Sigmoid colon (tissue), 7 donors: ENCODE measurements around the gene TBC1D22A. TPM values are rescaled to one million over a fixed set of nuclear protein-coding genes. Genes with fewer than 3 reads are reported as not detected.

Source experiments
- DNase-seq: peaks from one replicate; pipeline ENCODE4 v3.0.0-alpha.2; 2019
- H3K27ac ChIP-seq, 4 donors: fragments of 200-600 bp; sonication (generic); one replicate each; pipeline ENCODE4 v1.5.1; 2016 to 2019; ENCODE audit warnings: mild to moderate bottlenecking in 1 of 4
- H3K27me3 ChIP-seq, 3 donors: fragments of 200-600 bp; sonication (generic); one replicate each; pipeline ENCODE4 v1.5.1; 2019; ENCODE audit warnings: mild to moderate bottlenecking in 1 of 3
- H3K36me3 ChIP-seq, 4 donors: fragments of 200-600 bp; sonication (generic); one replicate each; pipeline ENCODE4 v1.5.1; 2016 to 2019
- H3K4me1 ChIP-seq, 4 donors: fragments of 200-600 bp; sonication (generic); one replicate each; pipeline ENCODE4 v1.5.1; 2017 to 2019
- H3K4me3 ChIP-seq, 4 donors: fragments of 200-600 bp; sonication (generic); one replicate each; pipeline ENCODE4 v1.5.1; 2017 to 2019; ENCODE audit warnings: mild to moderate bottlenecking in 2 of 4, moderate library complexity in 1 of 4
- H3K9me3 ChIP-seq, 4 donors: fragments of 200-600 bp in 3 of 4; sonication (generic) in 3 of 4; one replicate each; pipeline versions ENCODE4 v1.5.1 to v1.6.1; 2013 to 2019
- EP300 ChIP-seq, 4 donors: sonication (generic); formaldehyde crosslinking; IDR thresholded peaks; one replicate each; pipeline ENCODE4 v1.6.1; 2017; ENCODE audit warnings: antibody characterized with exemption in 4 of 4
- POLR2A ChIP-seq, 2 donors: fragments of 450-650 bp; IDR thresholded peaks; one replicate each; pipeline ENCODE4 v1.6.1; 2016; ENCODE audit warnings: antibody characterized with exemption in 2 of 2, mild to moderate bottlenecking in 2 of 2, moderate library complexity in 2 of 2
- POLR2AphosphoS5 ChIP-seq, 4 donors: sonication (generic); formaldehyde crosslinking; IDR thresholded peaks; one replicate each; pipeline ENCODE4 v1.6.1; 2017; ENCODE audit warnings: antibody characterized with exemption in 4 of 4
- WGBS, 2 donors: extraction: QIAGEN DNeasy Blood & Tissue Kit; methylation state at CpG; one replicate each; pipeline ENCODE4 v1.1.7; 2013; 5-methylcytosine and 5-hydroxymethylcytosine counted together
- intact Hi-C: fragments of 100-400 bp; cut with DNase I; formaldehyde crosslinking; loops from one replicate; pipeline ENCODE4 v1.15.1; 2023
- polyA plus RNA-seq, 3 donors: library from polyadenylated mRNA; stranded (reverse); fragments of 200-250 nt; gene quantifications; one replicate each; pipeline ENCODE4 v1.2.3, GENCODE V29; 2013
- total RNA-seq, 4 donors: library from RNA; depleted of rRNA; stranded (reverse); fragments of >200 nt; gene quantifications; one replicate each; pipeline ENCODE4 v1.1.0, GENCODE V29; 2016
- TF ChIP-seq, protein P1 (sequence below), 4 experiments: fragments of 450-650 bp in 3 of 4; fragments of 200-600 bp in 1 of 4; IDR thresholded peaks; one replicate each; pipeline ENCODE4 v1.5.1; 2016 to 2019; ENCODE audit warnings: antibody characterized with exemption in 4 of 4, mild to moderate bottlenecking in 3 of 4, moderate library complexity in 2 of 4
- donor health status: healthy with polysubstance abuse.
- donor health status: Bipolar disorder and iron deficiency.
- donor health status: healthy.

The TBC1D22A gene
- total and polyA plus RNA-seq, 7 donors, result 13.6 to 34.6 (median 14.3) TPM

DNA sequence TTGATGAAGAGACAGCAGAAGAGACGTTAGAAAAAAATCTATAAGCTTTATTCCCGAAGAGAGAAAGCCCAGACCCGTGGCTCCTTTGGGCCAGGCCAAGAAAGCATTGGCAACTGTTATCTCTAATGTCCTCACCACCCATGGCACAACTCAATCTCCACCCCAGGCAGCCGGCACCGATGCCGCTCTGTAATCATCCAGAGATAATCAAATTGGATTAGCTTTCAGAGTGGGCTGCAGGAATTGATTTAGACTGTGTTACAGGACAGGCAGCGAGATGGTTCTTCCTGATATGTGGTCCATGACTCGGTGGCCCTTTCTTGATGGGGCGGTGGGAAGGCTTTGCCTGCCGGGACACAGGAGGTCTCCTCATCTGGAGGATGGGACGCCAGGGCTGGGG lies 383.9 kb downstream of the TBC1D22A start:
- WGBS, 2 donors, result 94 to 96% methylated on average over 11 of the region's 11 CpGs
- H3K4me3 ChIP-seq, result no peak overlapping the region

DNA sequence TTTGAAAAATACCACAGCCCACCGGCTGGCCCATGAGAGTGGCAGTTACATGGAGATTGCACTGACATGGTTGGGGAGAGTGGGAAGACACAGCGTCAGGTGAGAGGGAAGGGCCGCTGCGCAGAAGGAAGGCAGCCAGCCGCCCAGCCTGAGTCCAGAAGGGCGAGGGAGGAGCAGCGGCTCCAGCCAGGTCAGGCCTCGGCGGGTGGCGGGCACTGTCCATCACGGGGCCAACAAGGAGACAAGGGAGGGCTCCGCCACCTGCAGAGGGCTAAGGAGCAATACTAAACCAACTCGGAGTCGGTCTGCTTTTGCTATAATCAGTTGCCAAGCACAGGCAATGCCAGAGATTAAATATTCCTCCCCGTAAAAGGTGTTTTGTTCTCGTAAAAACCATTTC lies 384.5 kb downstream of the TBC1D22A start:
- 90 to 93% methylated on average over 16 of the region's 16 CpGs for WGBS, 2 donors

More for the DNA sequence above, 383.9 kb downstream of the TBC1D22A start:
- Histone ChIP-seq H3K9me3 (no peaks in the 10 kb centered on the region), H3K27me3 (no peaks in the 10 kb centered on the region), H3K36me3 (no peaks in the 10 kb centered on the region), H3K4me1 (no peaks in the 10 kb centered on the region), H3K27ac (no peak overlapping the region)
- intact Hi-C loops, result no loop called here
- no peak for DNase-seq
- TF ChIP-seq POLR2AphosphoS5 (IDR thresholded peaks at IDR 0.05) (no peak), EP300 (IDR thresholded peaks at IDR 0.05) (no peak), POLR2A (IDR thresholded peaks at IDR 0.05) (no peak)
- TF ChIP-seq, protein P1, sequence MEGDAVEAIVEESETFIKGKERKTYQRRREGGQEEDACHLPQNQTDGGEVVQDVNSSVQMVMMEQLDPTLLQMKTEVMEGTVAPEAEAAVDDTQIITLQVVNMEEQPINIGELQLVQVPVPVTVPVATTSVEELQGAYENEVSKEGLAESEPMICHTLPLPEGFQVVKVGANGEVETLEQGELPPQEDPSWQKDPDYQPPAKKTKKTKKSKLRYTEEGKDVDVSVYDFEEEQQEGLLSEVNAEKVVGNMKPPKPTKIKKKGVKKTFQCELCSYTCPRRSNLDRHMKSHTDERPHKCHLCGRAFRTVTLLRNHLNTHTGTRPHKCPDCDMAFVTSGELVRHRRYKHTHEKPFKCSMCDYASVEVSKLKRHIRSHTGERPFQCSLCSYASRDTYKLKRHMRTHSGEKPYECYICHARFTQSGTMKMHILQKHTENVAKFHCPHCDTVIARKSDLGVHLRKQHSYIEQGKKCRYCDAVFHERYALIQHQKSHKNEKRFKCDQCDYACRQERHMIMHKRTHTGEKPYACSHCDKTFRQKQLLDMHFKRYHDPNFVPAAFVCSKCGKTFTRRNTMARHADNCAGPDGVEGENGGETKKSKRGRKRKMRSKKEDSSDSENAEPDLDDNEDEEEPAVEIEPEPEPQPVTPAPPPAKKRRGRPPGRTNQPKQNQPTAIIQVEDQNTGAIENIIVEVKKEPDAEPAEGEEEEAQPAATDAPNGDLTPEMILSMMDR (IDR thresholded peaks at IDR 0.05), result no peak

DNA sequence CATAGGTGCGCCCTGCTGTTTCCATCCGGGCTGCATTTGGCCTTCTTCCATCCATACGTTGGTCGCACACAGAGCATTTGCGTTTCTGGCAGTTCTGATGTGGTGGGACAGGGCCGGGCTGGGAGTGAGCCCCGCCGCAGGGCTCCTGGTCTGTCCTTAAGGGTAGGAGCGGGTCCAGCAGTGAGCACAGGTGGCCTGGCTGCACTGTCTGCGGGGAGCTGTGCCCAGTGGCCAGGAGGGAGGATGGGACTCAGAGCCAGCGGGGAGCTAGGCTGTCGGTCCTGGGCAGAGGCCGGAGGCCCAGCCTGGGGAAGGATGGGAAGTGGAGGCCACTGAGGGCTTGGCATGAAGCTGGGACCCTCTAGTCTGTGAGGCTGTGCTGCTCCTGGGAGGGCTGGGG lies 385.1 kb downstream of the TBC1D22A start:
- H3K9me3 ChIP-seq, result peaks cover 0 to under 1% (median 0%) of the 10 kb centered on the region in 4 donors
- no peak overlapping the region for H3K27ac ChIP-seq
- TF ChIP-seq POLR2A (IDR thresholded peaks at IDR 0.05) (no peak), EP300 (IDR thresholded peaks at IDR 0.05) (no peak), POLR2AphosphoS5 (IDR thresholded peaks at IDR 0.05) (no peak)
- TF ChIP-seq, protein P1 (IDR thresholded peaks at IDR 0.05), result no peak
- no peaks in the 10 kb centered on the region for H3K4me1 ChIP-seq
- no peaks in the 10 kb centered on the region for H3K36me3 ChIP-seq
- no peak for DNase-seq
- H3K27me3 ChIP-seq, result no peaks in the 10 kb centered on the region
- WGBS, 2 donors, result 95 to 96% methylated on average over 13 of the region's 13 CpGs
- no peak overlapping the region for H3K4me3 ChIP-seq
- intact Hi-C loops, result no loop called here

More for the DNA sequence above, 384.5 kb downstream of the TBC1D22A start:
- H3K9me3 ChIP-seq, result no peaks in the 10 kb centered on the region
- no peak for TF ChIP-seq EP300 (IDR thresholded peaks at IDR 0.05)
- TF ChIP-seq POLR2A (IDR thresholded peaks at IDR 0.05), result no peak
- TF ChIP-seq, protein P1 (IDR thresholded peaks at IDR 0.05), result no peak
- no peak for TF ChIP-seq POLR2AphosphoS5 (IDR thresholded peaks at IDR 0.05)
- H3K36me3 ChIP-seq, result no peaks in the 10 kb centered on the region
- DNase-seq, result no peak
- H3K4me3 ChIP-seq, result no peak overlapping the region
- H3K27me3 ChIP-seq, result no peaks in the 10 kb centered on the region
- intact Hi-C loops, result no loop called here
- H3K27ac ChIP-seq, result no peak overlapping the region
- no peaks in the 10 kb centered on the region for H3K4me1 ChIP-seq

DNA sequence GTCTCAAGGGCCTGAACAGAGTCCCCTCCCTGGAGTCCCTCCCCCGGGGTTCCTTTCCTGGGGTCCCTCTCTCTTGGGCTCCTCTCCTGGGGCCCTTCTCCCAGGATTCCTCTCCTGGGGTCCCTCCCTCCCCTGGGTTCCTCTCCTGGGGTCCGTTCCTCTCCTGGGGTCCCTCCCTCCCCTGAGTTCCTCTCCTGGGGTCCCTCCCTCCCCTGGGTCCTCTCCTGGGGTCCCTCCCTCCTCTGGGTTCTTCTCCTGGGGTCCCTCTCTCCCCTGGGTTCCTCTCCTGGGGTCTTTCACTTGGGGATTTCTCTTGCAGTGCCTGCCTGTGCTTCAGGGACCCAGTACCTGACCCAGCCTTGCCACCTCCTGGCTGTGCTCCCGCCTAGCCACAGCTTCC lies 386.1 kb downstream of the TBC1D22A start:
- DNase-seq, result no peak
- Histone ChIP-seq H3K36me3 (no peaks in the 10 kb centered on the region), H3K4me1 (no peaks in the 10 kb centered on the region), H3K27ac (no peak overlapping the region), H3K27me3 (no peaks in the 10 kb centered on the region), H3K4me3 (no peak overlapping the region), H3K9me3 (peaks cover 0 to 4% (median 1%) of the 10 kb centered on the region in 4 donors)
- TF ChIP-seq POLR2A (IDR thresholded peaks at IDR 0.05) (no peak), POLR2AphosphoS5 (IDR thresholded peaks at IDR 0.05) (no peak), EP300 (IDR thresholded peaks at IDR 0.05) (no peak)
- TF ChIP-seq, protein P1 (IDR thresholded peaks at IDR 0.05), result no peak
- intact Hi-C loops, result no loop called here
- WGBS, 2 donors, result 82 to 92% methylated on average over 3 of the region's 3 CpGs
